ENCODE measurements around the gene NAPG. TPM values are rescaled to one million over a fixed set of nuclear protein-coding genes. Genes with fewer than 3 reads are reported as not detected.

Gene NAPG
- total and polyA plus RNA-seq, 10 of the 15 experiments (the other 5 are each of a cell fraction or from before 2014, with no cell fraction given): 20.5 to 34.8 (median 24.0) TPM

GRCh38 chr18:10477863-10478260 is 48.0 kb upstream of the NAPG start:
- 20% methylated on average over 2 of the region's 2 CpGs for WGBS (ENCODE audit: insufficient coverage, insufficient replicate concordance, low lambda C conversion rate, missing lambda C conversion rate)
- FAIRE-seq (no peak), ATAC-seq (no peak), DNase-seq (ENCODE audit: low read depth, low spot score) (no peak)
- intact Hi-C loops (cut with micrococcal nuclease; ENCODE audit: unreplicated experiment): no loop called here
- no peak for TF ChIP-seq REST (IDR thresholded peaks at IDR 0.05; ENCODE audit: low read depth, low read length)
- TF ChIP-seq ZNF207 (IDR thresholded peaks at IDR 0.05; ENCODE audit: borderline replicate concordance): no peak
- no peak for TF ChIP-seq YY1 (IDR thresholded peaks at IDR 0.05; ENCODE audit: low read depth, low read length)
- no peak for TF ChIP-seq SUZ12 (IDR thresholded peaks at IDR 0.05; ENCODE audit: unreplicated experiment)
- TF ChIP-seq NFIC (IDR thresholded peaks at IDR 0.05; ENCODE audit: low read depth, low read length): no peak
- no peak for TF ChIP-seq E4F1 (IDR thresholded peaks at IDR 0.05; ENCODE audit: borderline replicate concordance, partially characterized antibody)
- no peak for TF ChIP-seq CUX1 (IDR thresholded peaks at IDR 0.05; ENCODE audit: insufficient replicate concordance, low read depth, low read length)
- TF ChIP-seq TBL1XR1 (IDR thresholded peaks at IDR 0.05; ENCODE audit: low read depth, low read length): no peak
- no peak for TF ChIP-seq ZNF217 (IDR thresholded peaks at IDR 0.05)
- TF ChIP-seq KDM1A (IDR thresholded peaks at IDR 0.05; ENCODE audit: borderline replicate concordance): no peak
- Histone ChIP-seq H3K9me3 (replicated peaks; ENCODE audit: control insufficient read depth, insufficient read depth, low read length) (no peaks in the 10 kb centered on the region), H3K36me3 (ENCODE audit: control insufficient read depth in 2 of 2, insufficient read depth in 2 of 2, low read length in 1 of 2) (no peaks in the 10 kb centered on the region), H3K27me3 (replicated peaks in 1 of 2; ENCODE audit: control insufficient read depth in 2 of 2, insufficient read depth in 2 of 2, low read length in 1 of 2) (no peaks in the 10 kb centered on the region; a peak in 2 of 4 replicates), H3K4me2 (ENCODE audit: control insufficient read depth, insufficient read depth) (no peak overlapping the region), H4K20me1 (ENCODE audit: control insufficient read depth, insufficient read depth) (no peaks in the 10 kb centered on the region), H3K4me3 (no peak overlapping the region), H3K27ac (ENCODE audit: control insufficient read depth, insufficient read depth) (no peak overlapping the region), H3K4me1 (ENCODE audit: control insufficient read depth, insufficient read depth, low read length) (peaks cover 9% of the 10 kb centered on the region), H3K9ac (ENCODE audit: control insufficient read depth, insufficient read depth, low read length) (no peak overlapping the region), H3K79me2 (ENCODE audit: control insufficient read depth, insufficient read depth, low read length) (no peaks in the 10 kb centered on the region), H2AFZ (ENCODE audit: control insufficient read depth, low read depth, low read length) (no peak overlapping the region)
- POLR2A ChIA-PET: no interaction called here
- SMC1A ChIA-PET (ENCODE audit: uncharacterized antibody, unreplicated experiment): interaction anchor here (8.1 kb wide), 1 partner anchor 16 kb away, joined by 67 read pairs; no protein-coding TSS in a partner anchor
- in situ Hi-C loops (cut with MboI): no loop called here
- RAD21 ChIA-PET (ENCODE audit: unreplicated experiment): interaction anchor here (1.1 kb wide), 1 partner anchor 12 kb away, joined by 3 read pairs; no protein-coding TSS in a partner anchor
- CTCF ChIA-PET: interaction anchor here (4.6 kb wide), 1 partner anchor 13 kb away, joined by 18 read pairs; no protein-coding TSS in a partner anchor
- no TSS peak for BruUV-seq (replicated peaks)

All from GM12878 (cell line).